NCI-H226 (cell line): ENCODE results near the gene AKR1B1.
A peak's percentile ranks its signal among the peaks of the same experiment; 100 is the strongest.

Source experiments
- DNase-seq: peaks from one replicate; pipeline ENCODE4 v3.0.0-alpha.2; 2015

Gene AKR1B1

DNA sequence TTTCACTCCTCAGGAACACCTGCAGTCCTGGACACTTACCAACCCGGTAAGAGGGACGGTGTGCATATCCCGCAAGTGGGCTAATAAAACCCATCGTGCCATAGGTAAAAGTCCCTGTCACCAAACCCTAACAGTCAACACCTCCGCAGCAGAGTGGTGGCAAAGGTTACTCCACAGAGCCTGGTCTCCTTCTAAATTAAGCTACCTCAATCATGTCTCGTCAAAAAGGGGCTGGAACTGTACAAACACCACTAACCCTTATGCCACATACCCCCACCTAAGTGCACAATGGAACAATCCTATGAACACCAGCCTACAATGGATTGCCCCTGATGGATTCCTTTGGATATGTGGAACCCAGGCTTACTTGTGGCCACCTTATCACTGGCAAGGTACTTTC, 9.6 kb upstream of the AKR1B1 start:
- no peak for DNase-seq

GRCh38 chr7:134468054-134468453, 9.2 kb upstream of the AKR1B1 start:
- DNase-seq, result no peak

- DNase-seq, result no peak
Observed at GRCh38 chr7:134465491-134465890, 6.6 kb upstream of the AKR1B1 start.

DNA sequence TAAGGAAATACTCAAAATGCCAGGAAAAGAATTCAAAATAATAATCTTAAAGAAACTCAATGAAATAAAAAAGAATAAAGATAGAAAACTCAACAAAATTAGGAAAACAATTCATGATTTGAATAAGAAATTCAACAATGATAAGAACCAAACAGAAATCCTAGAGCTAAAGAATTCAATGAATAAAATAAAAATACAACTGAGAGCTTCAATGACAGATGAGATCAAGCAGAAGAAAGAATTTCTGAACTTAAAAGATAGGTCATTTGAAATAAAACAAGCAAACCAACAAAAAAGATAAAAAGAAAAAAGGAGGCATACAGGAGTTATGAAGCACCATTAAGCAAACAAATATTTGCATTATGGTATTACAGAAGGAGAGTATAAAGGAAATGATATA, 5.6 kb upstream of the AKR1B1 start:
- no peak for DNase-seq

DNA sequence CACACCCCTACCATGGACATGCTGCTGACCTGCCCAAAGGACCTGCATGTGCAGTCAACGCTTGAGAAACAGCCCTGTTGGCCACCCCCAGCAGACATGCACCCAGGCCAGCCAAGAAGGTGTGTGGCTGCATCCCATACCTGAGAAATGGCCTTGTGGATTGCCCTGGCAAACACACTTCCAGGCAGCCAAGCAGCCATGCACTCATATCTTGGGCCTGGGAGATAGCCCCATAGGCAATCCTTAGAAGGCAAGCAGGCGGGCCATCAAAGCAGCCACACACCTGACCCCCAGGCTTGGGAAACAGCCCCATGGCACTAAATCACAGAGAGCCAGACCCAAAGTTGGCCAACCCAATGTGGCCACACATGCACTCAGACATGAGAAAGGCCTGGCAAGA, 4.9 kb upstream of the AKR1B1 start:
- no peak for DNase-seq

GRCh38 chr7:134462337-134462925, 3.5 kb upstream of the AKR1B1 start:
- peak; percentile 79 for DNase-seq

DNA sequence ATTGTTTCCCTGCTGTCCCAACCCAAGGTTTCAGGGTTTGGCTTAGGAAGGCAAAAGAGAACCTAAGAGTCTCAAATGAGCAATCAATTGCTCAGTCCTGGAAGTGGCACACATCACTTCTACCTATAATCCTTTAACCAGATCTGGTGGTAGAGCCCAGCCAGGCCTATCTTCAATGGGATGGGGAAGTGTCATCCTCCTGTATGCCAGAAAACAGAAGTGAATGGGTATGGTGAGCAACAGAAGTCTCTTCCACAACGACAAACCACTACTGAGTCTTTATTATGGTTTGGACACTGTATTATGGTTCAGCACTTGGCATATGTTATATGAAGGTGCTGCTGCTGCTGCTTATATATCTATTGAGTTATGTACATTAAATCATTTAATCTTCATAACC, 3.0 kb upstream of the AKR1B1 start:
- no peak for DNase-seq

DNA sequence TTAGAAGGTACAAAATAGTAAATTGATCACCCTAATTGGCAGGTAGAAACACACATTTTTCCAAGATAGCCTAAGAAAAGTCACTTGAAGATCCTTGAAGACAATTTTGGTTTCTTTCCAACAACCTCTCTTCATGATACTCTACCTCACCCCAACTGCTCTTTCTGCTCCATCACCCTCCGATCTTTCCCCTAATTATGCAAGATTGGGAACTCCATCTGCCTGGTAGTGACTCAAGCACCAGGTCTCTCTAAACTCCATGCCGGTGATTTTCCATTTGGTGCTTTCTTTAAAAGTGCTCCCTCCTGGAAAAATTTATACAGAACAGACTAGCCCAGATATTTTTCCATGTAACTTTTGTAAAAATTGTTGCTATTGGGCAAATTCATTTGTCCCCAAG, 1.1 kb upstream of the AKR1B1 start:
- DNase-seq, result peak; percentile 57

DNA sequence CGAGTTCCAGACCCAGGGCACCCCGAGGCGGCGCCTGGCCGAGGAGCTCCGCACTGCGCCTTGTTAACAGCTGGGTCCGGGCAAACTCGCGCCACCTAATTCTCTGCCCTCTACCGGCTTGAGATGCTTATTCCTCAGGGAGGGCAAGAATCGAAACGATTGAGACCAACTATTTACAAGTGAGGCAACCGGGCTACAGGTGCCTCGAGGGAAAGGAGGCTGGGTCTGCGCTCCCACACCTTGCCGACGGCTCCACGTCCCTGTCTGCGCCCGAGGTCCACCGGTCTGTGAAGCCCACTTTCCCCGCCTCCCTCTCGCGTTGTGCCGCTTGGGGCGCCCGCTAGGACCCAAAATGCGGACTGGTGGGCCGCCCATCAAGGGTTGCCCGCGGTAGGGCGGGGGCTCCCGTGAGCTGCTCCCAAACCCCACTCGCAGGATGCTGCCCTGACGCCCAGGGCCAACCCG, 527 bp downstream of the AKR1B1 start:
- DNase-seq, result peak; percentile 14

- DNase-seq, result no peak
Observed at GRCh38 chr7:134457210-134457609, 1.7 kb downstream of the AKR1B1 start.

- DNase-seq, result no peak
Observed at GRCh38 chr7:134454277-134454676, 4.6 kb downstream of the AKR1B1 start.

DNA sequence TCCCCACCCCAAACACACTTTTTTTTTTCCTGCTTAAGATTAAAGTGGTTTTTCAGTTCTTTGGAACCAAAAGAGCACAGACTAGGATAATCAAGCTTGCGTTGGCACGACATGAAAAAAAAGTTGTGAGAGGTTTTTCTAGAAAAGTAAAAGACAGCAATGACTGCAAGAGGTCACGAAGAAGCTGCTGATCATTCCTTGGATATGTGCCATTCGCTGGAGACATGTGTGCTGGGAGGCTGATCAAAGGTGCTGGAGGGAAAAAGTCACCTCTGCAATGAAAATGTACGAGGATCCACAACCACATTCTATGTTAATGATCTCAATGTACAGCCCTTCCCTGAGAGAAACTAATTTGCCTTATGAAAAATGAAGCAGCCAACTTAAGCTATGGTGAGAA, 5.4 kb downstream of the AKR1B1 start:
- no peak for DNase-seq

GRCh38 chr7:134452991-134453473, 5.9 kb downstream of the AKR1B1 start:
- DNase-seq, result no peak

DNA sequence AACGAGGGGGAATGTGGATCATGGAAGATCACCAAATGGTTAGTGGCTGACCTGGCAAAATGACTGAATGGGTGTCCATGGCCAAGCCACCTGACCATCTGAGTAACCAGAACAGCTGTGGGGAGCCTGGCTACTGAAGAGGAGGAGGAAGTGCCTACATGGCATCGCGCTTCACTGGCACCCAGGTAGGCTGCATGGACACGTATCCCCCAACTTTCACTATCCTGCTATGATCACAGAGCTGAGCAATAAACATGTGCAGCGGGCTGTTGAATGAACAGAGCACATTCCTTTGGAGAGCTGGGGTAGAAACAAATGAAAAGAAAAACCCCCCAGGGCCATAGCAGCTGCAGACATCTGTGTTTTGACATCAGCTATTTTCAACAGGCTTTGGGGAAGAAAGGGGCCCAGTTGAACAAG, 6.5 kb downstream of the AKR1B1 start:
- DNase-seq, result no peak

- DNase-seq, result no peak
Observed at GRCh38 chr7:134451656-134452055, 7.2 kb downstream of the AKR1B1 start.

GRCh38 chr7:134450294-134451000, 8.5 kb downstream of the AKR1B1 start:
- DNase-seq, result no peak

- DNase-seq, result no peak
Observed at GRCh38 chr7:134449680-134450079, 9.2 kb downstream of the AKR1B1 start.

DNA sequence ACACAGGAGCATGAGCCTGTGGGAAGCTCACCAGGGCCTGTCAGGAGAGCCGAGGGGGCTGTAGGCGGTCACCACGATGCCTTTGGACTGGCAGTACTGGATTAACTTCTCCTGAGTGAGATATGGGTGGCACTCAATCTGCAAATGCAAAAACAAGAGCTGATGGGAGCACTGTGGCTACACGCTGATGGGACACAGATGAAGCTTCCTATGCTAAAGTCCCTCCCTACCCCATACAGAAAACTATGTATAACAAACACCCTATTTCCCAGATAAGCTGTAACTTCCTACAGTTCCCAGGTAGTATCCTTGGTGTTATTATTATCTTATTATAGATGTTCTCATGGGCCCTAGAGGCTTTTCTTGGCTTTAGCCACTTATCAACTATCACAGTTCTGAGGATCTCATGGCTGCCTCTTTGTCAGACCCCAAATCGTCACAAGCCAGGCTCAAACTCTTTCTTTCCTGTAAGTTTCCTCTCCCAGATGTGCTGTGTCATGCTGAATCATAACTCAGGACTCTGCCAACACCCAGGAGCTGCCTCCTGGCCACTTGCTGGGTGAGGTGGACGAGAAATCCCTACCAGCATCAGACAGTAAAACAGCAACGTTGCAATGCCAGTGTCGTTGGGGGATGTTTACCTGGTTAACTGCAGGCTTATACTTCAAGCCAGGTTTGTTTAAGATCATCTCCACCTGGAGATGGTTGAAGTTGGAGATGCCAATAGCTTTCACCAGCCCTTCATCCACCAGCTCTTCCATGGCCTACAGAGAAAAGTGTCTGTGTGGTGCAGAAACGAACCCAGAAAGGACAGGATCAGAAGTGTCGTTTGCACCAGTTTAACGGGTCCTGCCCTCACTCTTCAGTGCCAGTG, 10.3 kb downstream of the AKR1B1 start:
- peak; percentile 30 for DNase-seq

DNA sequence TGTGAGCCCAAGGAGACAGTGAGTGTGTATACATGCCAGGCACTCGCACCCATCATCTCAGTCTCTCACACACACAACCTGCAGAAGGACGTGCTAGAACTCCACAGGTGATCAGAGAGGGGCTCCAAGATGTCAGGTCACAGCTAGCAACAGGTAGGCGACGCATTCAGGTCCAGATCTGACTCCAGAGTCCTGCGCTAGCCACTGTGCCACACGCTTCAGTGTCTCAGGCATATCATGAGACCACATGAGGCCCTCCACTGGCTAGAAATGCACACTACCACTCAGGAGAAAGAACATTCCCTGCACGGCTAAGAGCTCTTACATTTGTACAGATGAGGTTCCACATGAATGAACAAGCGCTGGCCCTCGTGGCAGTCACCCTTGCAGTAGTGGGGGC, 11.5 kb downstream of the AKR1B1 start:
- no peak for DNase-seq

GRCh38 chr7:134446923-134447322, 12.0 kb downstream of the AKR1B1 start:
- DNase-seq, result no peak

GRCh38 chr7:134446446-134446845, 12.5 kb downstream of the AKR1B1 start:
- no peak for DNase-seq

DNA sequence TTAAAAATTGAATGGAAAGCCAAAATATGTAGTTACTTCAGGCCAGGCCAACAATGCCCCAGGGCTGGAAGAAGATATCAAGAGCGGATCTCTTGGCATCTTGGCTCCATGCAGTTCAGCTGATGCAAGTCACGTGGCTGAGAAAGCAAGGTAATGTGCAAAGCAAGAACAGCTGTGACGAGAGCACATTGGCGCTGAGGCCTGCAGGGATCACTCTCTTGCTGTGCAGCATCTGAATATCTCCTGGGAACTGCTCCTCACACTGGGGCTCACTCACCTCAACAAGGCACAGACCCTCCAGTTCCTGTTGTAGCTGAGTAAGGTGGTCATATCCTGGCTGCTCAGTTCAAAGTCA, 14.0 kb downstream of the AKR1B1 start:
- DNase-seq, result no peak

- DNase-seq, result no peak
Observed at GRCh38 chr7:134444198-134444960, 14.5 kb downstream of the AKR1B1 start.
